GM12878 (cell line): ENCODE measurements around the gene PDGFA. TPM values are rescaled to one million over a fixed set of nuclear protein-coding genes. Genes with fewer than 3 reads are reported as not detected.

Experiments
- BRCA1 ChIP-seq: IDR thresholded peaks from 2 replicates; pipeline ENCODE4 v1.6.1; 2011; ENCODE audit warnings: low read depth, low read length, improper control_type of control experiment
- CEBPZ ChIP-seq: fragments of 150-350 bp; IDR thresholded peaks from 2 replicates; pipeline ENCODE4 v1.6.1; 2016; ENCODE audit warnings: low read depth, low read length
- E4F1 ChIP-seq: fragments of 450-650 bp; IDR thresholded peaks from 2 replicates; pipeline ENCODE4 v1.6.1; 2018; ENCODE audit warnings: borderline replicate concordance, mild to moderate bottlenecking; ENCODE audit not compliant: partially characterized antibody
- EED ChIP-seq: sonication (generic); IDR thresholded peaks from 2 replicates; pipeline ENCODE4 v1.6.1; 2016; ENCODE audit warnings: antibody characterized with exemption, low read depth
- IKZF1 ChIP-seq: fragments of 450-650 bp; conservative IDR thresholded peaks from 2 replicates; pipeline ENCODE4 v1.6.1; 2017; ENCODE audit warnings: antibody characterized with exemption, mild to moderate bottlenecking
- IRF4 ChIP-seq: IDR thresholded peaks from 2 replicates; pipeline ENCODE4 v1.6.1; 2011; ENCODE audit warnings: low read depth, low read length
- NFXL1 ChIP-seq: fragments of 450-650 bp; IDR thresholded peaks from 2 replicates; pipeline ENCODE4 v1.6.1; 2017; ENCODE audit warnings: antibody characterized with exemption, mild to moderate bottlenecking, borderline replicate concordance
- NR2F1 ChIP-seq: fragments of 450-650 bp; conservative IDR thresholded peaks from 2 replicates; pipeline ENCODE4 v1.6.1; 2017; ENCODE audit warnings: mild to moderate bottlenecking
- PAX8 ChIP-seq: fragments of 450-650 bp; IDR thresholded peaks from 2 replicates; pipeline ENCODE4 v1.6.1; 2017; ENCODE audit warnings: mild to moderate bottlenecking, moderate library complexity
- PML ChIP-seq: IDR thresholded peaks from 2 replicates; pipeline ENCODE4 v1.6.1; 2012; ENCODE audit warnings: low read length, inconsistent platforms
- RB1 ChIP-seq: fragments of 450-650 bp; formaldehyde crosslinking; IDR thresholded peaks from 2 replicates; pipeline ENCODE4 v1.6.1; 2017; ENCODE audit warnings: mild to moderate bottlenecking, borderline replicate concordance
- ZNF207 ChIP-seq: fragments of 450-650 bp; IDR thresholded peaks from 2 replicates; pipeline ENCODE4 v1.6.1; 2014; ENCODE audit warnings: antibody characterized with exemption, mild to moderate bottlenecking, borderline replicate concordance
- polyA plus RNA-seq, 11 experiments: library from polyadenylated mRNA; depleted of rRNA in 4 of 11; unstranded in 6 of 11; stranded (reverse) in 5 of 11; fragments of >200 nt; fragmentation: Nextera tagmentation in 4 of 11; fragmentation: Illumina TruSeq in 1 of 11; extraction: Ambion mirVana in 4 of 11; extraction: Trizol in 1 of 11; gene quantifications; 1 replicate in 1 of 11; 2 replicates in 10 of 11; pipeline versions ENCODE4 v1.2.1 to v1.2.3, GENCODE V29; 2011 to 2016; ENCODE audit warnings: inconsistent platforms in 2 of 11, missing spikeins in 2 of 11, low read depth in 1 of 11
- total RNA-seq, 4 experiments: library from RNA; depleted of rRNA in 3 of 4; stranded (reverse); fragments of >200 nt in 3 of 4; fragmentation: Illumina TruSeq in 1 of 4; extraction: Trizol in 1 of 4; gene quantifications; 2 replicates each; pipeline versions ENCODE4 v1.2.1 to v1.2.3, GENCODE V29; 2013 to 2021

PDGFA gene
- total and polyA plus RNA-seq, 10 of the 15 experiments (the other 5 are each of a cell fraction or from before 2014, with no cell fraction given), result 2.5 to 10.0 (median 5.6) TPM

- TF ChIP-seq CEBPZ (no peak), IKZF1 (no peak), RB1 (no peak), ZNF207 (no peak), PML (no peak), BRCA1 (no peak), E4F1 (no peak), PAX8 (no peak), EED (no peak), IRF4 (no peak), NFXL1 (no peak), NR2F1 (no peak)
These were observed 4.0 kb downstream of the PDGFA start (continued) for GRCh38 chr7:515628-516027.
